Measurements from ENCODE around the gene PTPRN2. TPM values are rescaled to one million over a fixed set of nuclear protein-coding genes. Genes with fewer than 3 reads are reported as not detected.

The PTPRN2 gene
- total RNA-seq, 1 donor from 2014 or later = 11.4 TPM

DNA sequence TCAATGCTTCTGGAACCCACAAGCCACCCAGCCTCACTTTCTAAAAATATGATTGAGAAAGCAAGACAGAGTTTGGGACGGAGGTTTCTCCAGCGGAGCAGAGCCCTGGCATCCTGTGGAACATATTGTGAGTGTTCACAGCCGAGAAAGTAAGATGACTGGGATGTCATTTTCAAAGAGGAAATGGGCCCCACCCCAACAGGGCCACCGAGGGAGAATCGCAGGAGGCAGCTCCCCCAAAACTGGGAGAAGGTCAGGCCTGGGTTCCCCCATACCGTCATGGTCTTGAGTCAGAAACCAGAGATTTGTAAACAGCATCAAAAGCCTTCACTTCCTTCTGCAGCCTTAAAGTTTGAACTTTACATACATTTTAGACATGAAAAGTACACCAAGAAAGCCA is 560.0 kb downstream of the PTPRN2 start:
- Mint-ChIP-seq H3K27ac (no peak overlapping the region), H3K4me3 (ENCODE audit: low read depth) (peak overlapping the region; percentile 16), H3K36me3 (ENCODE audit: insufficient read depth) (no peaks in the 10 kb centered on the region), H3K27me3 (no peaks in the 10 kb centered on the region), H3K9me3 (ENCODE audit: low read depth) (no peaks in the 10 kb centered on the region), H3K4me1 (ENCODE audit: low read depth) (peaks cover 38% of the 10 kb centered on the region)
- TF ChIP-seq CTCF (IDR thresholded peaks at IDR 0.05; ENCODE audit: unreplicated experiment) = no peak
- DNase-seq (ENCODE audit: low spot score, unreplicated experiment) = no peak

GRCh38 chr7:158026636-158027265 is 560.9 kb downstream of the PTPRN2 start:
- no peak for DNase-seq (ENCODE audit: low spot score, unreplicated experiment)
- Mint-ChIP-seq H3K36me3 (ENCODE audit: insufficient read depth) (no peaks in the 10 kb centered on the region), H3K4me1 (ENCODE audit: low read depth) (peaks cover 38% of the 10 kb centered on the region), H3K4me3 (ENCODE audit: low read depth) (no peak overlapping the region), H3K27ac (peak overlapping the region; percentile 16), H3K9me3 (ENCODE audit: low read depth) (no peaks in the 10 kb centered on the region), H3K27me3 (no peaks in the 10 kb centered on the region)
- TF ChIP-seq CTCF (IDR thresholded peaks at IDR 0.05; ENCODE audit: unreplicated experiment) = no peak

DNA sequence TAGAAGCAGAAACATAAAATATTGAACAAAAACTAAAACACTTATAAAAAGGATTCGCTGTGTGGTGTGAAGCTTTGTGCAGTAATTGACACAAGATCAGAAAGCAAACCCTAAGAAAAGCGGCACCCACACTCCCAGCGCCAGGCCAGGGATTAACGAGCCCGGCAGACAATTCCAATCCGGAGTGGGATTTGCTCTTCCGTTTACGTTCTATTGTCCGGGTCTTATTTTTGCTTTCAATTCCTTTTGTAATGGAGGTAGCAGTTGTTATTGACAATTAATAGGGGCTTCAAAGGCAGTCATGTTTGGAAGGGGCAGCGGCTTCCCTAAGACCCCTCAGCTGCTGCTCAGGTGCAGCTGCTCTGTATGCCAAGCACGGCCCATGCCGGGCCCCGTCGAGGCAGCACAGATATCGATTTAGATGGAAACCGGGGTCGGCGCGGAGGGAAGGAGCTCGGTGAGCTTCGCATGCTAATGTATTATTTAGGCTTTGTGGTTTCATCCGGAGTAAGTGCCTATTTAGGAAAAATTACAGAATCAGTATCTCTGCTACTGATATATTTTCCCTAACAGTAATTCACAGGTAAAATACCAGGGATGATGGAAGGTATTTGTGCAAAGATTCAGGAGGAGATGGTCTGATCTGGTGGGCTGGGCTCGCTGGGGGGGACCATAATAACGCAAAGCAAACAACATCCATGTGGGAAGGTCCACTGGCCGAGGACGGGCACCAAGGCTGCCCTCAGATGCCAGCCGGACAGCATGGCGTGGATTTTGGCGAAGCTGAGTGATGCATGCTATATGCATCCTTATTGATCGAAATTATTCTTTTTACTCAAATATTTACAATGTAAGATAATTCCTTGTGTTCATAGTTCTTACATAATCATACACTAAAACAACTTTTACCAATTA is 561.7 kb downstream of the PTPRN2 start:
- TF ChIP-seq CTCF (IDR thresholded peaks at IDR 0.05; ENCODE audit: unreplicated experiment) = no peak
- Mint-ChIP-seq H3K4me3 (ENCODE audit: low read depth) (no peak overlapping the region), H3K9me3 (ENCODE audit: low read depth) (no peaks in the 10 kb centered on the region), H3K36me3 (ENCODE audit: insufficient read depth) (no peaks in the 10 kb centered on the region), H3K4me1 (ENCODE audit: low read depth) (peaks cover 36% of the 10 kb centered on the region), H3K27me3 (peaks cover 4% of the 10 kb centered on the region), H3K27ac (no peak overlapping the region)
- no peak for DNase-seq (ENCODE audit: low spot score, unreplicated experiment)

DNA sequence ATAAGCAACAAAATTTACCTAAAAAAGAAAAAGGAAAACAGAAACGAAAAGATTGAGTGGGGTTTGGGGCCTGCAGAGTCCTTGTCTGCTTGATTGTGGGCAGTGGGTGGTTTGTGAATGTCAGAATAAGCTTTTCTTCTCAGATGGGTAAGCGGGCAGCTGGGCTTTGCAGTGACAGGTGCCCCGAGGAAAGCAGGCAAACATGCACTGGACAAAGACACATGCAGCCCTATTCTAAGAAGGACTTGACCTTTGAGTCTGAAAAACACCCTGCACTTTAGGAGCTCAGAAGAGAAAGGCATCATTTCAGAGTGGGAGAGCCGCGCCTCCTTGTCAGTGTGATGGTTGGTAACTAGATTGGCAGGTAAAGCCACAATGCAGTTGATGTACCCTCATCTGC is 562.7 kb downstream of the PTPRN2 start:
- Mint-ChIP-seq H3K4me3 (ENCODE audit: low read depth) (no peak overlapping the region), H3K9me3 (ENCODE audit: low read depth) (no peaks in the 10 kb centered on the region), H3K27ac (peak overlapping the region; percentile 46), H3K36me3 (ENCODE audit: insufficient read depth) (no peaks in the 10 kb centered on the region), H3K4me1 (ENCODE audit: low read depth) (peaks cover 31% of the 10 kb centered on the region), H3K27me3 (peaks cover 4% of the 10 kb centered on the region)
- TF ChIP-seq CTCF (IDR thresholded peaks at IDR 0.05; ENCODE audit: unreplicated experiment) = no peak
- no peak for DNase-seq (ENCODE audit: low spot score, unreplicated experiment)

DNA sequence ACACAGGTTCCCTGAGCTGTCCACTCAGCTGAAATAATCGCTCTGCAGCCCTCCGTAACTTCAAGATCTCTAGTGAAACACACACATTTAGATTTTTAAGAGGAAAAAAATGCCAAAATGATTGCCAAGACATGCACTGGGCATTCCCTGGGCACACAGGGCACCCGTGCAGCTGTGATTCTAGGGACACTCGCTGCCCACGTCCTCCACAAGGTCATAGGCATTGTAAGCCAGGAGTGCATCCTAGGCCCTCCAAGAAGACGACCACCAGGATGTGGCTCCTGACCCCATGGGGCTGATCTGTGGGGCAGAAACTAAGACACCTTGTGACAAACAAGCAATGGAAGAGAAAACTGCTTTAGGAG is 563.3 kb downstream of the PTPRN2 start:
- H3K9me3 Mint-ChIP-seq (ENCODE audit: low read depth) = no peaks in the 10 kb centered on the region
- no peak for TF ChIP-seq CTCF (IDR thresholded peaks at IDR 0.05; ENCODE audit: unreplicated experiment)
- peaks cover 26% of the 10 kb centered on the region for H3K4me1 Mint-ChIP-seq (ENCODE audit: low read depth)
- H3K4me3 Mint-ChIP-seq (ENCODE audit: low read depth) = no peak overlapping the region
- H3K36me3 Mint-ChIP-seq (ENCODE audit: insufficient read depth) = no peaks in the 10 kb centered on the region
- H3K27me3 Mint-ChIP-seq = peaks cover 4% of the 10 kb centered on the region
- DNase-seq (ENCODE audit: low spot score, unreplicated experiment) = no peak
- no peak overlapping the region for H3K27ac Mint-ChIP-seq
